H1 (cell line): Measurements from ENCODE around the gene POP5. TPM values are rescaled to one million over a fixed set of nuclear protein-coding genes. Genes with fewer than 3 reads are reported as not detected.

Source experiments
- BCL11A ChIP-seq, 2 experiments: IDR thresholded peaks; one replicate each; pipeline ENCODE4 v1.6.1; 2011; ENCODE audit warnings: low read depth in 2 of 2, low read length in 2 of 2, mild to moderate bottlenecking in 2 of 2
- CHD2 ChIP-seq: IDR thresholded peaks from 2 replicates; pipeline ENCODE4 v1.6.1; 2012; ENCODE audit warnings: low read length, improper control_type of control experiment
- CREB1 ChIP-seq: IDR thresholded peaks from 2 replicates; pipeline ENCODE4 v1.6.1; 2012; ENCODE audit warnings: inconsistent platforms
- JUND ChIP-seq: IDR thresholded peaks from 2 replicates; pipeline ENCODE4 v1.6.1; 2011; ENCODE audit warnings: mild to moderate bottlenecking, improper control_type of control experiment, low read length
- KDM5A ChIP-seq: fragments of 200-600 bp; IDR thresholded peaks from 2 replicates; pipeline ENCODE4 v1.7.1; 2012; ENCODE audit warnings: mild to moderate bottlenecking, low read length, inconsistent platforms, mixed read lengths
- POLR2A ChIP-seq, 2 experiments: IDR thresholded peaks; 1 replicate in 1 of 2; 2 replicates in 1 of 2; pipeline ENCODE4 v1.6.1; 2011; ENCODE audit warnings: low read depth in 2 of 2, low read length in 2 of 2, mild to moderate bottlenecking in 2 of 2; ENCODE audit errors: control extremely low read depth in 1 of 2
- POLR2AphosphoS5 ChIP-seq: IDR thresholded peaks from 2 replicates; pipeline ENCODE4 v1.6.1; 2011; ENCODE audit warnings: low read depth, low read length
- TAF7 ChIP-seq: optimal IDR thresholded peaks from 2 replicates; pipeline ENCODE3; 2011; ENCODE audit warnings: low read depth, mild to moderate bottlenecking, inconsistent platforms, low read length, moderate library complexity, borderline replicate concordance
- TBP ChIP-seq: IDR thresholded peaks from 2 replicates; pipeline ENCODE4 v1.6.1; 2011; ENCODE audit warnings: low read depth, low read length, improper control_type of control experiment
- YY1 ChIP-seq: IDR thresholded peaks from 2 replicates; pipeline ENCODE4 v1.6.1; 2011; ENCODE audit warnings: low read depth, mild to moderate bottlenecking, low read length
- polyA plus RNA-seq, 7 experiments: library from polyadenylated mRNA; depleted of rRNA in 3 of 7; stranded (reverse) in 5 of 7; unstranded in 2 of 7; fragments of >200 nt in 5 of 7; fragments of 200-250 nt in 2 of 7; gene quantifications; 1 replicate in 5 of 7; 2 replicates in 1 of 7; 4 replicates in 1 of 7; pipeline versions ENCODE4 v1.2.1 to v1.2.3, GENCODE V29; 2011 to 2013; ENCODE audit warnings: missing spikeins in 2 of 7, mixed read lengths in 2 of 7
- total RNA-seq: library from RNA; stranded (reverse); fragmentation: NEBNext Ultra II Directional; extraction: Animal tissue kit (Norgen Biotek cat#: 25700); gene quantifications from 2 replicates; pipeline ENCODE4 v1.2.1, GENCODE V29; 2021
- TF ChIP-seq, protein P1 (sequence below): fragments of 300-600 bp; sonication (generic); IDR thresholded peaks from 2 replicates; pipeline ENCODE4 v1.7.1; 2012; ENCODE audit warnings: low read length, moderate library complexity, mild to moderate bottlenecking, inconsistent platforms; ENCODE audit not compliant: insufficient replicate concordance
- TF ChIP-seq, protein P2 (sequence below): IDR thresholded peaks from 2 replicates; pipeline ENCODE4 v1.6.1; 2012; ENCODE audit warnings: inconsistent platforms

POP5 gene
- total and polyA plus RNA-seq, 2 of the 8 experiments (the other 6 are each of a cell fraction or from before 2014, with no cell fraction given) = 59.7 to 124 TPM

- TF ChIP-seq, protein P1, sequence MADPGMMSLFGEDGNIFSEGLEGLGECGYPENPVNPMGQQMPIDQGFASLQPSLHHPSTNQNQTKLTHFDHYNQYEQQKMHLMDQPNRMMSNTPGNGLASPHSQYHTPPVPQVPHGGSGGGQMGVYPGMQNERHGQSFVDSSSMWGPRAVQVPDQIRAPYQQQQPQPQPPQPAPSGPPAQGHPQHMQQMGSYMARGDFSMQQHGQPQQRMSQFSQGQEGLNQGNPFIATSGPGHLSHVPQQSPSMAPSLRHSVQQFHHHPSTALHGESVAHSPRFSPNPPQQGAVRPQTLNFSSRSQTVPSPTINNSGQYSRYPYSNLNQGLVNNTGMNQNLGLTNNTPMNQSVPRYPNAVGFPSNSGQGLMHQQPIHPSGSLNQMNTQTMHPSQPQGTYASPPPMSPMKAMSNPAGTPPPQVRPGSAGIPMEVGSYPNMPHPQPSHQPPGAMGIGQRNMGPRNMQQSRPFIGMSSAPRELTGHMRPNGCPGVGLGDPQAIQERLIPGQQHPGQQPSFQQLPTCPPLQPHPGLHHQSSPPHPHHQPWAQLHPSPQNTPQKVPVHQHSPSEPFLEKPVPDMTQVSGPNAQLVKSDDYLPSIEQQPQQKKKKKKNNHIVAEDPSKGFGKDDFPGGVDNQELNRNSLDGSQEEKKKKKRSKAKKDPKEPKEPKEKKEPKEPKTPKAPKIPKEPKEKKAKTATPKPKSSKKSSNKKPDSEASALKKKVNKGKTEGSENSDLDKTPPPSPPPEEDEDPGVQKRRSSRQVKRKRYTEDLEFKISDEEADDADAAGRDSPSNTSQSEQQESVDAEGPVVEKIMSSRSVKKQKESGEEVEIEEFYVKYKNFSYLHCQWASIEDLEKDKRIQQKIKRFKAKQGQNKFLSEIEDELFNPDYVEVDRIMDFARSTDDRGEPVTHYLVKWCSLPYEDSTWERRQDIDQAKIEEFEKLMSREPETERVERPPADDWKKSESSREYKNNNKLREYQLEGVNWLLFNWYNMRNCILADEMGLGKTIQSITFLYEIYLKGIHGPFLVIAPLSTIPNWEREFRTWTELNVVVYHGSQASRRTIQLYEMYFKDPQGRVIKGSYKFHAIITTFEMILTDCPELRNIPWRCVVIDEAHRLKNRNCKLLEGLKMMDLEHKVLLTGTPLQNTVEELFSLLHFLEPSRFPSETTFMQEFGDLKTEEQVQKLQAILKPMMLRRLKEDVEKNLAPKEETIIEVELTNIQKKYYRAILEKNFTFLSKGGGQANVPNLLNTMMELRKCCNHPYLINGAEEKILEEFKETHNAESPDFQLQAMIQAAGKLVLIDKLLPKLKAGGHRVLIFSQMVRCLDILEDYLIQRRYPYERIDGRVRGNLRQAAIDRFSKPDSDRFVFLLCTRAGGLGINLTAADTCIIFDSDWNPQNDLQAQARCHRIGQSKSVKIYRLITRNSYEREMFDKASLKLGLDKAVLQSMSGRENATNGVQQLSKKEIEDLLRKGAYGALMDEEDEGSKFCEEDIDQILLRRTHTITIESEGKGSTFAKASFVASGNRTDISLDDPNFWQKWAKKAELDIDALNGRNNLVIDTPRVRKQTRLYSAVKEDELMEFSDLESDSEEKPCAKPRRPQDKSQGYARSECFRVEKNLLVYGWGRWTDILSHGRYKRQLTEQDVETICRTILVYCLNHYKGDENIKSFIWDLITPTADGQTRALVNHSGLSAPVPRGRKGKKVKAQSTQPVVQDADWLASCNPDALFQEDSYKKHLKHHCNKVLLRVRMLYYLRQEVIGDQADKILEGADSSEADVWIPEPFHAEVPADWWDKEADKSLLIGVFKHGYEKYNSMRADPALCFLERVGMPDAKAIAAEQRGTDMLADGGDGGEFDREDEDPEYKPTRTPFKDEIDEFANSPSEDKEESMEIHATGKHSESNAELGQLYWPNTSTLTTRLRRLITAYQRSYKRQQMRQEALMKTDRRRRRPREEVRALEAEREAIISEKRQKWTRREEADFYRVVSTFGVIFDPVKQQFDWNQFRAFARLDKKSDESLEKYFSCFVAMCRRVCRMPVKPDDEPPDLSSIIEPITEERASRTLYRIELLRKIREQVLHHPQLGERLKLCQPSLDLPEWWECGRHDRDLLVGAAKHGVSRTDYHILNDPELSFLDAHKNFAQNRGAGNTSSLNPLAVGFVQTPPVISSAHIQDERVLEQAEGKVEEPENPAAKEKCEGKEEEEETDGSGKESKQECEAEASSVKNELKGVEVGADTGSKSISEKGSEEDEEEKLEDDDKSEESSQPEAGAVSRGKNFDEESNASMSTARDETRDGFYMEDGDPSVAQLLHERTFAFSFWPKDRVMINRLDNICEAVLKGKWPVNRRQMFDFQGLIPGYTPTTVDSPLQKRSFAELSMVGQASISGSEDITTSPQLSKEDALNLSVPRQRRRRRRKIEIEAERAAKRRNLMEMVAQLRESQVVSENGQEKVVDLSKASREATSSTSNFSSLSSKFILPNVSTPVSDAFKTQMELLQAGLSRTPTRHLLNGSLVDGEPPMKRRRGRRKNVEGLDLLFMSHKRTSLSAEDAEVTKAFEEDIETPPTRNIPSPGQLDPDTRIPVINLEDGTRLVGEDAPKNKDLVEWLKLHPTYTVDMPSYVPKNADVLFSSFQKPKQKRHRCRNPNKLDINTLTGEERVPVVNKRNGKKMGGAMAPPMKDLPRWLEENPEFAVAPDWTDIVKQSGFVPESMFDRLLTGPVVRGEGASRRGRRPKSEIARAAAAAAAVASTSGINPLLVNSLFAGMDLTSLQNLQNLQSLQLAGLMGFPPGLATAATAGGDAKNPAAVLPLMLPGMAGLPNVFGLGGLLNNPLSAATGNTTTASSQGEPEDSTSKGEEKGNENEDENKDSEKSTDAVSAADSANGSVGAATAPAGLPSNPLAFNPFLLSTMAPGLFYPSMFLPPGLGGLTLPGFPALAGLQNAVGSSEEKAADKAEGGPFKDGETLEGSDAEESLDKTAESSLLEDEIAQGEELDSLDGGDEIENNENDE = no peak
- TF ChIP-seq, protein P2, sequence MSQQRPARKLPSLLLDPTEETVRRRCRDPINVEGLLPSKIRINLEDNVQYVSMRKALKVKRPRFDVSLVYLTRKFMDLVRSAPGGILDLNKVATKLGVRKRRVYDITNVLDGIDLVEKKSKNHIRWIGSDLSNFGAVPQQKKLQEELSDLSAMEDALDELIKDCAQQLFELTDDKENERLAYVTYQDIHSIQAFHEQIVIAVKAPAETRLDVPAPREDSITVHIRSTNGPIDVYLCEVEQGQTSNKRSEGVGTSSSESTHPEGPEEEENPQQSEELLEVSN = no peak
- TF ChIP-seq TAF7 (peak; percentile 73), BCL11A (IDR thresholded peaks at IDR 0.05; ENCODE audit: low read depth in 2 of 2, low read length in 2 of 2) (no peak), POLR2A (IDR thresholded peaks at IDR 0.05; ENCODE audit: control extremely low read depth in 1 of 2, low read depth in 2 of 2, low read length in 2 of 2) (peak; percentile 89), KDM5A (no peak; the same call in 1 of the 2 replicates), TBP (peak; percentile 96), YY1 (peak; percentile 87), JUND (no peak), CHD2 (no peak), CREB1 (peak; percentile 26; the same call in 1 of the 2 replicates), POLR2AphosphoS5 (peak; percentile 82)
Observed at GRCh38 chr12:120534203-120534702, 46.9 kb downstream of the POP5 start, which contains the start of gene RNF10 (continued).
